HepG2 (cell line): ENCODE results near the gene TCTA. TPM values are rescaled to one million over a fixed set of nuclear protein-coding genes. Genes with fewer than 3 reads are reported as not detected.

ENCODE experiments used
- BRCA1 ChIP-seq: sonication (generic); formaldehyde crosslinking; IDR thresholded peaks from 2 replicates; pipeline ENCODE4 v1.4.0; 2020; ENCODE audit warnings: missing genetic modification reagents
- CBFB ChIP-seq: sonication (generic); formaldehyde crosslinking; IDR thresholded peaks from 2 replicates; pipeline ENCODE4 v1.4.0; 2020; ENCODE audit warnings: missing genetic modification reagents
- CBX1 ChIP-seq: IDR thresholded peaks from one replicate; pipeline ENCODE4 v1.6.1; 2016; ENCODE audit warnings: antibody characterized with exemption, low read depth
- CEBPB ChIP-seq: IDR thresholded peaks from 2 replicates; pipeline ENCODE4 v1.6.1; 2011; ENCODE audit warnings: low read depth, low read length, improper control_type of control experiment, borderline replicate concordance
- FOXJ3 ChIP-seq: sonication (generic); formaldehyde crosslinking; IDR thresholded peaks from 2 replicates; pipeline ENCODE4 v1.4.0; 2020; ENCODE audit warnings: missing genetic modification reagents, mild to moderate bottlenecking, borderline replicate concordance
- HOXA7 ChIP-seq: sonication (generic); formaldehyde crosslinking; IDR thresholded peaks from 2 replicates; pipeline ENCODE4 v1.8.1; 2022; ENCODE audit warnings: mild to moderate bottlenecking, missing genetic modification reagents, moderate library complexity
- IKZF1 ChIP-seq: fragments of 450-650 bp; IDR thresholded peaks from 2 replicates; pipeline ENCODE4 v1.7.1; 2016
- IRX3 ChIP-seq: sonication (generic); formaldehyde crosslinking; IDR thresholded peaks from 2 replicates; pipeline ENCODE4 v1.8.1; 2023; ENCODE audit warnings: mild to moderate bottlenecking, low read depth, missing genetic modification reagents, borderline replicate concordance
- NBN ChIP-seq: fragments of 450-650 bp; conservative IDR thresholded peaks from 2 replicates; pipeline ENCODE4 v1.6.1; 2017
- PLRG1 ChIP-seq: fragments of 450-650 bp; conservative IDR thresholded peaks from 2 replicates; pipeline ENCODE4 v1.6.1; 2016
- POLR2AphosphoS5 ChIP-seq: IDR thresholded peaks from 2 replicates; pipeline ENCODE4 v1.6.1; 2012; ENCODE audit warnings: low read depth, low read length
- SP5 ChIP-seq: IDR thresholded peaks from 2 replicates; pipeline ENCODE4 v1.6.1; 2016; ENCODE audit warnings: low read depth, borderline replicate concordance
- ZFX ChIP-seq: sonication (generic); formaldehyde crosslinking; IDR thresholded peaks from 2 replicates; pipeline ENCODE4 v1.4.0; 2020; ENCODE audit warnings: mild to moderate bottlenecking, low read depth, missing genetic modification reagents, moderate library complexity
- ZNF18 ChIP-seq: sonication (generic); formaldehyde crosslinking; IDR thresholded peaks from 2 replicates; pipeline ENCODE4 v1.8.0; 2022; ENCODE audit warnings: mild to moderate bottlenecking, missing genetic modification reagents; ENCODE audit not compliant: insufficient replicate concordance
- ZNF274 ChIP-seq: sonication (generic); formaldehyde crosslinking; IDR thresholded peaks from 2 replicates; pipeline ENCODE4 v1.5.1; 2020; ENCODE audit warnings: mild to moderate bottlenecking, missing genetic modification reagents
- ZNF362 ChIP-seq: sonication (generic); formaldehyde crosslinking; IDR thresholded peaks from 2 replicates; pipeline ENCODE4 v1.4.0; 2020; ENCODE audit warnings: missing genetic modification reagents, mild to moderate bottlenecking, borderline replicate concordance
- ZNF432 ChIP-seq: sonication (generic); formaldehyde crosslinking; IDR thresholded peaks from 2 replicates; pipeline ENCODE4 v1.5.0; 2020; ENCODE audit warnings: missing genetic modification reagents, mild to moderate bottlenecking, borderline replicate concordance
- ZNF577 ChIP-seq: sonication (generic); formaldehyde crosslinking; IDR thresholded peaks from 2 replicates; pipeline ENCODE4 v1.4.0; 2020; ENCODE audit warnings: mild to moderate bottlenecking, low read depth, missing genetic modification reagents, borderline replicate concordance
- ZNF619 ChIP-seq: sonication (generic); formaldehyde crosslinking; IDR thresholded peaks from 2 replicates; pipeline ENCODE4 v1.4.0; 2020; ENCODE audit warnings: mild to moderate bottlenecking, missing genetic modification reagents
- polyA plus RNA-seq, 8 experiments: library from polyadenylated mRNA; depleted of rRNA in 3 of 8; stranded (reverse) in 7 of 8; unstranded in 1 of 8; fragments of >200 nt; fragmentation: Illumina TruSeq in 4 of 8; extraction: Trizol in 4 of 8; gene quantifications; 2 replicates each; pipeline versions ENCODE4 v1.2.1 to v1.2.3, GENCODE V29; 2011 to 2016; ENCODE audit warnings: low read depth in 4 of 8, missing spikeins in 1 of 8, mixed read lengths in 1 of 8; ENCODE audit not compliant: insufficient read depth in 1 of 8
- total RNA-seq, 5 experiments: library from RNA; depleted of rRNA; stranded (reverse); fragments of >200 nt; fragmentation: Illumina TruSeq; extraction: Trizol; gene quantifications; 2 replicates each; pipeline ENCODE4 v1.2.3, GENCODE V29; 2016; ENCODE audit warnings: low read depth in 1 of 5
- TF ChIP-seq, protein P1 (sequence below): sonication (generic); formaldehyde crosslinking; conservative IDR thresholded peaks from 2 replicates; pipeline ENCODE4 v1.4.0; 2020; ENCODE audit warnings: mild to moderate bottlenecking, missing genetic modification reagents, moderate library complexity
- TF ChIP-seq, protein P2 (sequence below): sonication (generic); formaldehyde crosslinking; IDR thresholded peaks from 2 replicates; pipeline ENCODE4 v1.4.0; 2020; ENCODE audit warnings: missing genetic modification reagents
- TF ChIP-seq, protein P3 (sequence below): IDR thresholded peaks from 2 replicates; pipeline ENCODE4 v1.6.1; 2016; ENCODE audit warnings: control low read depth
- TF ChIP-seq, protein P4 (sequence below): IDR thresholded peaks from 2 replicates; pipeline ENCODE4 v1.6.1; 2016

Gene TCTA
- total and polyA plus RNA-seq, 2 of the 13 experiments (the other 11 are each of a cell fraction or from before 2014, with no cell fraction given) = 8.3 to 13.2 TPM

DNA sequence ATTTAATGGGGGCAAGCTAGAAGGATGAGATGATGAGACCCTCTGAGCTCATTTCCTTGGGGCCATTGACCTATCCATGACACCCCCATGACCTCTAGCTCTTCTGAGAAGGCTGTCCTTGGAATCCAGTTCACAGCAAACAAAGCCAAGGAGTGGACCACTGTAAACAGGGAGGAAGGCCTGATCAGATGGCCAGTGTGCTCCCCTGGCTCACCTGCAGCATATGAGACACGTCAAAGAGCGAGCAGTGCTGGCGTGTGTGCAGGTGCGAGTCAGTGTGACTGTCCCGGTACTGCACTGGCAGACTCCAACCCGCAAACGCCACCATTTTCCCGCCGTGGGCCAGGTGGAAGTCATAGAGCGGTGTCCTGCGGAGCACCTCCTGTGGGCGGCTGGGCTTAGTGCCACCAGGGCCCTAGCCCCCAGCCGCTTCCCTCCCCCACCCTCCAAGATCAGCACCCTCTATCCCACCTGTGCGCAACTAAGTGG, 9.7 kb downstream of the TCTA start (continued):
- TF ChIP-seq ZNF18 (CRISPR knock-in tag) (no peak), POLR2AphosphoS5 (no peak), FOXJ3 (CRISPR knock-in tag) (no peak), ZNF362 (CRISPR knock-in tag) (peak; percentile 62; the same call in 1 of the 2 replicates), PLRG1 (no peak), BRCA1 (CRISPR knock-in tag) (no peak), NBN (no peak), CBFB (CRISPR knock-in tag) (no peak), ZNF577 (CRISPR knock-in tag) (no peak), HOXA7 (CRISPR knock-in tag) (no peak), IKZF1 (no peak), CBX1 (no peak), ZNF274 (CRISPR knock-in tag) (no peak), IRX3 (CRISPR knock-in tag) (no peak; the same call in 1 of the 2 replicates), CEBPB (no peak), ZNF619 (CRISPR knock-in tag) (no peak), ZFX (no peak), ZNF432 (CRISPR knock-in tag) (no peak), SP5 (CRISPR knock-in tag) (no peak)
- TF ChIP-seq, protein P1, sequence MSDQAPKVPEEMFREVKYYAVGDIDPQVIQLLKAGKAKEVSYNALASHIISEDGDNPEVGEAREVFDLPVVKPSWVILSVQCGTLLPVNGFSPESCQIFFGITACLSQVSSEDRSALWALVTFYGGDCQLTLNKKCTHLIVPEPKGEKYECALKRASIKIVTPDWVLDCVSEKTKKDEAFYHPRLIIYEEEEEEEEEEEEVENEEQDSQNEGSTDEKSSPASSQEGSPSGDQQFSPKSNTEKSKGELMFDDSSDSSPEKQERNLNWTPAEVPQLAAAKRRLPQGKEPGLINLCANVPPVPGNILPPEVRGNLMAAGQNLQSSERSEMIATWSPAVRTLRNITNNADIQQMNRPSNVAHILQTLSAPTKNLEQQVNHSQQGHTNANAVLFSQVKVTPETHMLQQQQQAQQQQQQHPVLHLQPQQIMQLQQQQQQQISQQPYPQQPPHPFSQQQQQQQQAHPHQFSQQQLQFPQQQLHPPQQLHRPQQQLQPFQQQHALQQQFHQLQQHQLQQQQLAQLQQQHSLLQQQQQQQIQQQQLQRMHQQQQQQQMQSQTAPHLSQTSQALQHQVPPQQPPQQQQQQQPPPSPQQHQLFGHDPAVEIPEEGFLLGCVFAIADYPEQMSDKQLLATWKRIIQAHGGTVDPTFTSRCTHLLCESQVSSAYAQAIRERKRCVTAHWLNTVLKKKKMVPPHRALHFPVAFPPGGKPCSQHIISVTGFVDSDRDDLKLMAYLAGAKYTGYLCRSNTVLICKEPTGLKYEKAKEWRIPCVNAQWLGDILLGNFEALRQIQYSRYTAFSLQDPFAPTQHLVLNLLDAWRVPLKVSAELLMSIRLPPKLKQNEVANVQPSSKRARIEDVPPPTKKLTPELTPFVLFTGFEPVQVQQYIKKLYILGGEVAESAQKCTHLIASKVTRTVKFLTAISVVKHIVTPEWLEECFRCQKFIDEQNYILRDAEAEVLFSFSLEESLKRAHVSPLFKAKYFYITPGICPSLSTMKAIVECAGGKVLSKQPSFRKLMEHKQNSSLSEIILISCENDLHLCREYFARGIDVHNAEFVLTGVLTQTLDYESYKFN = no peak
- TF ChIP-seq, protein P2, sequence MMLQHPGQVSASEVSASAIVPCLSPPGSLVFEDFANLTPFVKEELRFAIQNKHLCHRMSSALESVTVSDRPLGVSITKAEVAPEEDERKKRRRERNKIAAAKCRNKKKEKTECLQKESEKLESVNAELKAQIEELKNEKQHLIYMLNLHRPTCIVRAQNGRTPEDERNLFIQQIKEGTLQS (CRISPR knock-in tag) = no peak
- TF ChIP-seq, protein P3, sequence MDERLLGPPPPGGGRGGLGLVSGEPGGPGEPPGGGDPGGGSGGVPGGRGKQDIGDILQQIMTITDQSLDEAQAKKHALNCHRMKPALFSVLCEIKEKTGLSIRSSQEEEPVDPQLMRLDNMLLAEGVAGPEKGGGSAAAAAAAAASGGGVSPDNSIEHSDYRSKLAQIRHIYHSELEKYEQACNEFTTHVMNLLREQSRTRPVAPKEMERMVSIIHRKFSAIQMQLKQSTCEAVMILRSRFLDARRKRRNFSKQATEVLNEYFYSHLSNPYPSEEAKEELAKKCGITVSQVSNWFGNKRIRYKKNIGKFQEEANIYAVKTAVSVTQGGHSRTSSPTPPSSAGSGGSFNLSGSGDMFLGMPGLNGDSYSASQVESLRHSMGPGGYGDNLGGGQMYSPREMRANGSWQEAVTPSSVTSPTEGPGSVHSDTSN (CRISPR knock-in tag) = no peak
- TF ChIP-seq, protein P4, sequence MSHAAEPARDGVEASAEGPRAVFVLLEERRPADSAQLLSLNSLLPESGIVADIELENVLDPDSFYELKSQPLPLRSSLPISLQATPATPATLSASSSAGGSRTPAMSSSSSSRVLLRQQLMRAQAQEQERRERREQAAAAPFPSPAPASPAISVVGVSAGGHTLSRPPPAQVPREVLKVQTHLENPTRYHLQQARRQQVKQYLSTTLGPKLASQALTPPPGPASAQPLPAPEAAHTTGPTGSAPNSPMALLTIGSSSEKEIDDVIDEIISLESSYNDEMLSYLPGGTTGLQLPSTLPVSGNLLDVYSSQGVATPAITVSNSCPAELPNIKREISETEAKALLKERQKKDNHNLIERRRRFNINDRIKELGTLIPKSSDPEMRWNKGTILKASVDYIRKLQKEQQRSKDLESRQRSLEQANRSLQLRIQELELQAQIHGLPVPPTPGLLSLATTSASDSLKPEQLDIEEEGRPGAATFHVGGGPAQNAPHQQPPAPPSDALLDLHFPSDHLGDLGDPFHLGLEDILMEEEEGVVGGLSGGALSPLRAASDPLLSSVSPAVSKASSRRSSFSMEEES (CRISPR knock-in tag) = no peak
